NCI-H226 (cell line): ENCODE measurements around the gene ZFHX3.

Source experiments
- DNase-seq: peaks from one replicate; pipeline ENCODE4 v3.0.0-alpha.2; 2015

The ZFHX3 gene

GRCh38 chr16:72785886-72786285, 262.0 kb downstream of the ZFHX3 start:
- no peak for DNase-seq

GRCh38 chr16:72785171-72785570, 262.8 kb downstream of the ZFHX3 start:
- no peak for DNase-seq

- no peak for DNase-seq
Observed at GRCh38 chr16:72783716-72784318, 264.1 kb downstream of the ZFHX3 start.

- DNase-seq: no peak
Observed at GRCh38 chr16:72769876-72770275, 278.1 kb downstream of the ZFHX3 start.

- no peak for DNase-seq
Observed at GRCh38 chr16:72768591-72768990, 279.3 kb downstream of the ZFHX3 start.

- no peak for DNase-seq
Observed at GRCh38 chr16:72766506-72766905, 281.4 kb downstream of the ZFHX3 start.

- no peak for DNase-seq
Observed at GRCh38 chr16:72764015-72764654, 283.8 kb downstream of the ZFHX3 start.

- no peak for DNase-seq
Observed at GRCh38 chr16:72760581-72760980, 287.3 kb downstream of the ZFHX3 start.

GRCh38 chr16:72753881-72754280, 294.0 kb downstream of the ZFHX3 start:
- DNase-seq: no peak

- DNase-seq: no peak
Observed at GRCh38 chr16:72752004-72752695, 295.8 kb downstream of the ZFHX3 start.

- DNase-seq: no peak
Observed at GRCh38 chr16:72751076-72751475, 296.9 kb downstream of the ZFHX3 start.

- no peak for DNase-seq
Observed at GRCh38 chr16:72749091-72749490, 298.8 kb downstream of the ZFHX3 start.

GRCh38 chr16:72744076-72744793, 303.7 kb downstream of the ZFHX3 start:
- no peak for DNase-seq

GRCh38 chr16:72743011-72743761, 304.7 kb downstream of the ZFHX3 start:
- no peak for DNase-seq

- DNase-seq: peak; percentile 16
Observed at GRCh38 chr16:72740347-72740746, 307.6 kb downstream of the ZFHX3 start.

- no peak for DNase-seq
Observed at GRCh38 chr16:72739577-72739976, 308.4 kb downstream of the ZFHX3 start.

GRCh38 chr16:72736074-72736473, 311.9 kb downstream of the ZFHX3 start:
- no peak for DNase-seq
